ENCODE data around the gene CALN1.

Gene CALN1

GRCh38 chr7:71808115-71808514 is 604.0 kb downstream of the CALN1 start:
- DNase-seq: no peak
- no peaks in the 10 kb centered on the region for H3K27me3 ChIP-seq (replicated peaks; ENCODE audit: control insufficient read depth, insufficient read depth, low read length, poor library complexity, severe bottlenecking)
- H3K27ac ChIP-seq (ENCODE audit: insufficient read depth, low read length, poor library complexity, severe bottlenecking): no peak overlapping the region
- H3K4me1 ChIP-seq (ENCODE audit: control insufficient read depth, insufficient read depth, low read length, poor library complexity, severe bottlenecking): no peaks in the 10 kb centered on the region
- H3K4me3 ChIP-seq (ENCODE audit: insufficient read depth, low read depth, low read length, poor library complexity, severe bottlenecking): no peak overlapping the region
- H3K9me3 ChIP-seq (ENCODE audit: control insufficient read depth, low read length): no peaks in the 10 kb centered on the region
- H3K36me3 ChIP-seq (ENCODE audit: control insufficient read depth, insufficient read depth, low read length): no peaks in the 10 kb centered on the region

GRCh38 chr7:71804256-71804655 is 607.9 kb downstream of the CALN1 start:
- no peak for DNase-seq
- Histone ChIP-seq H3K27ac (ENCODE audit: insufficient read depth, low read length, poor library complexity, severe bottlenecking) (no peak overlapping the region), H3K36me3 (ENCODE audit: control insufficient read depth, insufficient read depth, low read length) (no peaks in the 10 kb centered on the region), H3K9me3 (ENCODE audit: control insufficient read depth, low read length) (no peaks in the 10 kb centered on the region), H3K27me3 (replicated peaks; ENCODE audit: control insufficient read depth, insufficient read depth, low read length, poor library complexity, severe bottlenecking) (no peaks in the 10 kb centered on the region), H3K4me3 (ENCODE audit: insufficient read depth, low read depth, low read length, poor library complexity, severe bottlenecking) (no peak overlapping the region), H3K4me1 (ENCODE audit: control insufficient read depth, insufficient read depth, low read length, poor library complexity, severe bottlenecking) (no peaks in the 10 kb centered on the region)

GRCh38 chr7:71801976-71802375 is 610.2 kb downstream of the CALN1 start:
- Histone ChIP-seq H3K4me1 (ENCODE audit: control insufficient read depth, insufficient read depth, low read length, poor library complexity, severe bottlenecking) (no peaks in the 10 kb centered on the region), H3K36me3 (ENCODE audit: control insufficient read depth, insufficient read depth, low read length) (no peaks in the 10 kb centered on the region), H3K4me3 (ENCODE audit: insufficient read depth, low read depth, low read length, poor library complexity, severe bottlenecking) (no peak overlapping the region), H3K27me3 (replicated peaks; ENCODE audit: control insufficient read depth, insufficient read depth, low read length, poor library complexity, severe bottlenecking) (no peaks in the 10 kb centered on the region), H3K9me3 (ENCODE audit: control insufficient read depth, low read length) (no peaks in the 10 kb centered on the region), H3K27ac (ENCODE audit: insufficient read depth, low read length, poor library complexity, severe bottlenecking) (no peak overlapping the region)
- DNase-seq: no peak

GRCh38 chr7:71800321-71800720 is 611.8 kb downstream of the CALN1 start:
- no peak overlapping the region for H3K27ac ChIP-seq (ENCODE audit: insufficient read depth, low read length, poor library complexity, severe bottlenecking)
- DNase-seq: no peak
- no peaks in the 10 kb centered on the region for H3K36me3 ChIP-seq (ENCODE audit: control insufficient read depth, insufficient read depth, low read length)
- H3K27me3 ChIP-seq (replicated peaks; ENCODE audit: control insufficient read depth, insufficient read depth, low read length, poor library complexity, severe bottlenecking): no peaks in the 10 kb centered on the region
- H3K4me3 ChIP-seq (ENCODE audit: insufficient read depth, low read depth, low read length, poor library complexity, severe bottlenecking): no peak overlapping the region
- no peaks in the 10 kb centered on the region for H3K9me3 ChIP-seq (ENCODE audit: control insufficient read depth, low read length)
- H3K4me1 ChIP-seq (ENCODE audit: control insufficient read depth, insufficient read depth, low read length, poor library complexity, severe bottlenecking): no peaks in the 10 kb centered on the region

GRCh38 chr7:71795410-71795809 is 616.7 kb downstream of the CALN1 start:
- Histone ChIP-seq H3K9me3 (ENCODE audit: control insufficient read depth, low read length) (no peaks in the 10 kb centered on the region), H3K4me1 (ENCODE audit: control insufficient read depth, insufficient read depth, low read length, poor library complexity, severe bottlenecking) (no peaks in the 10 kb centered on the region), H3K27me3 (replicated peaks; ENCODE audit: control insufficient read depth, insufficient read depth, low read length, poor library complexity, severe bottlenecking) (no peaks in the 10 kb centered on the region), H3K36me3 (ENCODE audit: control insufficient read depth, insufficient read depth, low read length) (no peaks in the 10 kb centered on the region), H3K4me3 (ENCODE audit: insufficient read depth, low read depth, low read length, poor library complexity, severe bottlenecking) (no peak overlapping the region), H3K27ac (ENCODE audit: insufficient read depth, low read length, poor library complexity, severe bottlenecking) (no peak overlapping the region)
- no peak for DNase-seq

- no peak overlapping the region for H3K4me3 ChIP-seq (ENCODE audit: insufficient read depth, low read depth, low read length, poor library complexity, severe bottlenecking)
- no peaks in the 10 kb centered on the region for H3K4me1 ChIP-seq (ENCODE audit: control insufficient read depth, insufficient read depth, low read length, poor library complexity, severe bottlenecking)
- no peaks in the 10 kb centered on the region for H3K36me3 ChIP-seq (ENCODE audit: control insufficient read depth, insufficient read depth, low read length)
- H3K27me3 ChIP-seq (replicated peaks; ENCODE audit: control insufficient read depth, insufficient read depth, low read length, poor library complexity, severe bottlenecking): no peaks in the 10 kb centered on the region
- H3K27ac ChIP-seq (ENCODE audit: insufficient read depth, low read length, poor library complexity, severe bottlenecking): no peak overlapping the region
- no peaks in the 10 kb centered on the region for H3K9me3 ChIP-seq (ENCODE audit: control insufficient read depth, low read length)
- DNase-seq: no peak
Observed at GRCh38 chr7:71793251-71793650, 618.9 kb downstream of the CALN1 start.

GRCh38 chr7:71787513-71787912 is 624.6 kb downstream of the CALN1 start:
- H3K36me3 ChIP-seq (ENCODE audit: control insufficient read depth, insufficient read depth, low read length): no peaks in the 10 kb centered on the region
- no peak for DNase-seq
- H3K9me3 ChIP-seq (ENCODE audit: control insufficient read depth, low read length): peaks cover 5% of the 10 kb centered on the region
- H3K4me1 ChIP-seq (ENCODE audit: control insufficient read depth, insufficient read depth, low read length, poor library complexity, severe bottlenecking): no peaks in the 10 kb centered on the region
- H3K27ac ChIP-seq (ENCODE audit: insufficient read depth, low read length, poor library complexity, severe bottlenecking): no peak overlapping the region
- H3K27me3 ChIP-seq (replicated peaks; ENCODE audit: control insufficient read depth, insufficient read depth, low read length, poor library complexity, severe bottlenecking): no peaks in the 10 kb centered on the region
- H3K4me3 ChIP-seq (ENCODE audit: insufficient read depth, low read depth, low read length, poor library complexity, severe bottlenecking): no peak overlapping the region

- Histone ChIP-seq H3K9me3 (ENCODE audit: control insufficient read depth, low read length) (peaks cover 5% of the 10 kb centered on the region), H3K27me3 (replicated peaks; ENCODE audit: control insufficient read depth, insufficient read depth, low read length, poor library complexity, severe bottlenecking) (no peaks in the 10 kb centered on the region), H3K4me3 (ENCODE audit: insufficient read depth, low read depth, low read length, poor library complexity, severe bottlenecking) (no peak overlapping the region), H3K4me1 (ENCODE audit: control insufficient read depth, insufficient read depth, low read length, poor library complexity, severe bottlenecking) (no peaks in the 10 kb centered on the region), H3K27ac (ENCODE audit: insufficient read depth, low read length, poor library complexity, severe bottlenecking) (no peak overlapping the region), H3K36me3 (ENCODE audit: control insufficient read depth, insufficient read depth, low read length) (no peaks in the 10 kb centered on the region)
- DNase-seq: no peak
Observed at GRCh38 chr7:71785216-71785615, 626.9 kb downstream of the CALN1 start.

- peaks cover 5% of the 10 kb centered on the region for H3K9me3 ChIP-seq (ENCODE audit: control insufficient read depth, low read length)
Observed at GRCh38 chr7:71784781-71785180, 627.4 kb downstream of the CALN1 start.

GRCh38 chr7:71784180-71784579 is 628.0 kb downstream of the CALN1 start:
- Histone ChIP-seq H3K27me3 (replicated peaks; ENCODE audit: control insufficient read depth, insufficient read depth, low read length, poor library complexity, severe bottlenecking) (no peaks in the 10 kb centered on the region), H3K4me1 (ENCODE audit: control insufficient read depth, insufficient read depth, low read length, poor library complexity, severe bottlenecking) (no peaks in the 10 kb centered on the region), H3K9me3 (ENCODE audit: control insufficient read depth, low read length) (peaks cover 5% of the 10 kb centered on the region), H3K27ac (ENCODE audit: insufficient read depth, low read length, poor library complexity, severe bottlenecking) (no peak overlapping the region), H3K36me3 (ENCODE audit: control insufficient read depth, insufficient read depth, low read length) (no peaks in the 10 kb centered on the region), H3K4me3 (ENCODE audit: insufficient read depth, low read depth, low read length, poor library complexity, severe bottlenecking) (no peak overlapping the region)
- DNase-seq: no peak

More at GRCh38 chr7:71784781-71785180, 627.4 kb downstream of the CALN1 start:
- H3K36me3 ChIP-seq (ENCODE audit: control insufficient read depth, insufficient read depth, low read length): no peaks in the 10 kb centered on the region
- DNase-seq: no peak
- no peaks in the 10 kb centered on the region for H3K4me1 ChIP-seq (ENCODE audit: control insufficient read depth, insufficient read depth, low read length, poor library complexity, severe bottlenecking)
- no peak overlapping the region for H3K27ac ChIP-seq (ENCODE audit: insufficient read depth, low read length, poor library complexity, severe bottlenecking)
- H3K4me3 ChIP-seq (ENCODE audit: insufficient read depth, low read depth, low read length, poor library complexity, severe bottlenecking): no peak overlapping the region
- no peaks in the 10 kb centered on the region for H3K27me3 ChIP-seq (replicated peaks; ENCODE audit: control insufficient read depth, insufficient read depth, low read length, poor library complexity, severe bottlenecking)

GRCh38 chr7:71783779-71784178 is 628.4 kb downstream of the CALN1 start:
- H3K27ac ChIP-seq (ENCODE audit: insufficient read depth, low read length, poor library complexity, severe bottlenecking): no peak overlapping the region
- H3K4me3 ChIP-seq (ENCODE audit: insufficient read depth, low read depth, low read length, poor library complexity, severe bottlenecking): no peak overlapping the region
- DNase-seq: no peak
- no peaks in the 10 kb centered on the region for H3K4me1 ChIP-seq (ENCODE audit: control insufficient read depth, insufficient read depth, low read length, poor library complexity, severe bottlenecking)
- no peaks in the 10 kb centered on the region for H3K36me3 ChIP-seq (ENCODE audit: control insufficient read depth, insufficient read depth, low read length)
- H3K27me3 ChIP-seq (replicated peaks; ENCODE audit: control insufficient read depth, insufficient read depth, low read length, poor library complexity, severe bottlenecking): no peaks in the 10 kb centered on the region
- peaks cover 5% of the 10 kb centered on the region for H3K9me3 ChIP-seq (ENCODE audit: control insufficient read depth, low read length)
